ENCODE measurements around the gene CX3CL1.

CX3CL1 gene

DNA sequence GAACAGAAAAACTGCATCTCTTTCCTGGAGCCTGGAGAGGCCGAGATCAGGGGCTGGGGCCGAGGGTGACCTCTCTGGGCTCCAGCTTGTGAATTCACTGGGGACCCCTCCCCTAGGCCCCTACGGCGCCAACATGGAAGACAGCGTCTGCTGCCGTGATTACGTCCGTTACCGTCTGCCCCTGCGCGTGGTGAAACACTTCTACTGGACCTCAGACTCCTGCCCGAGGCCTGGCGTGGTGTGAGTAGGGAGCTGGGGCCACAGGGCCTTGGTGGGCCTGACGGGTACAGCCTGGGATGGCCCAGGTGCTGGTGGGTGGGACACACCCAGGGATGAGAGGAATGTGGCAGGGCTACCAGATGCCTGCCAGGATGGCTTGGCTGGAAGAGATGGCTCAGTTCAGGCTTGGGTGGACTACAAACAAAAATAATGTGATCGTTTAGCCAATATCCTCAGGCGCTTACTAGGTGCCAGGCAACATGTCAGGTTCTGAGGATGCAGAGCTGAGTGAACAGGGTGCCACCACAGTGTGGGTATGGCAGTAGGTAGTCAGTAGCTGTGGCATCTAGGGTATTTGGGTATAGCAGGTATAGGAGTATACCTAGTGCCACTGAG lies 11.9 kb upstream of the CX3CL1 start:
- TF ChIP-seq, protein P1, sequence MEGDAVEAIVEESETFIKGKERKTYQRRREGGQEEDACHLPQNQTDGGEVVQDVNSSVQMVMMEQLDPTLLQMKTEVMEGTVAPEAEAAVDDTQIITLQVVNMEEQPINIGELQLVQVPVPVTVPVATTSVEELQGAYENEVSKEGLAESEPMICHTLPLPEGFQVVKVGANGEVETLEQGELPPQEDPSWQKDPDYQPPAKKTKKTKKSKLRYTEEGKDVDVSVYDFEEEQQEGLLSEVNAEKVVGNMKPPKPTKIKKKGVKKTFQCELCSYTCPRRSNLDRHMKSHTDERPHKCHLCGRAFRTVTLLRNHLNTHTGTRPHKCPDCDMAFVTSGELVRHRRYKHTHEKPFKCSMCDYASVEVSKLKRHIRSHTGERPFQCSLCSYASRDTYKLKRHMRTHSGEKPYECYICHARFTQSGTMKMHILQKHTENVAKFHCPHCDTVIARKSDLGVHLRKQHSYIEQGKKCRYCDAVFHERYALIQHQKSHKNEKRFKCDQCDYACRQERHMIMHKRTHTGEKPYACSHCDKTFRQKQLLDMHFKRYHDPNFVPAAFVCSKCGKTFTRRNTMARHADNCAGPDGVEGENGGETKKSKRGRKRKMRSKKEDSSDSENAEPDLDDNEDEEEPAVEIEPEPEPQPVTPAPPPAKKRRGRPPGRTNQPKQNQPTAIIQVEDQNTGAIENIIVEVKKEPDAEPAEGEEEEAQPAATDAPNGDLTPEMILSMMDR (IDR thresholded peaks at IDR 0.05; ENCODE audit: unreplicated experiment in 3 of 3) = no peak
- Mint-ChIP-seq H3K4me3 (no peak overlapping the region), H3K27me3 (ENCODE audit: low read depth) (peaks cover 13% of the 10 kb centered on the region), H3K9me3 (no peaks in the 10 kb centered on the region), H3K36me3 (ENCODE audit: low read depth) (no peaks in the 10 kb centered on the region), H3K4me1 (no peaks in the 10 kb centered on the region), H3K27ac (no peak overlapping the region)

DNA sequence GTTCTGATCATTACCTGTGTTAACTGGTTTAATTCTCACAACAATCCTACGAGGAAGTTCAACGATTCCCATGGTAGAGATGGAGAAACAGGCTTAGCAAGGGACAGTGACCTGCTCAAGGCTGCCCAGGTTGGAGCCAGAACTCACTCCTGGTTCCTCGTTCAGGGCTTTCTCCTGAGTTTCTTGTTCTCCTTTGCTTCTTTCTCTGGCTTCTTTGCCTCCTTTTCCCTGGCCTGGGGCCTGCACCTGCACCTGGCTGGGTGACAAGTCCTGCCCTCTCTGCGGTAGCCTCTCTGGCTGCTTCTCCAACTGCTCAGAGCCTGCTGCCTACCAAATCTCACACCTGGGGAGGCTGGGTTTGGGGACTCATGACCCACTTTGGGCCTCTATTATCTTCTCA lies 10.9 kb upstream of the CX3CL1 start:
- Mint-ChIP-seq H3K4me3 (no peak overlapping the region), H3K4me1 (no peaks in the 10 kb centered on the region), H3K9me3 (no peaks in the 10 kb centered on the region), H3K27me3 (ENCODE audit: low read depth) (peaks cover 19% of the 10 kb centered on the region), H3K36me3 (ENCODE audit: low read depth) (no peaks in the 10 kb centered on the region), H3K27ac (no peak overlapping the region)
- TF ChIP-seq, protein P1 (IDR thresholded peaks at IDR 0.05; ENCODE audit: unreplicated experiment in 3 of 3) = no peak

DNA sequence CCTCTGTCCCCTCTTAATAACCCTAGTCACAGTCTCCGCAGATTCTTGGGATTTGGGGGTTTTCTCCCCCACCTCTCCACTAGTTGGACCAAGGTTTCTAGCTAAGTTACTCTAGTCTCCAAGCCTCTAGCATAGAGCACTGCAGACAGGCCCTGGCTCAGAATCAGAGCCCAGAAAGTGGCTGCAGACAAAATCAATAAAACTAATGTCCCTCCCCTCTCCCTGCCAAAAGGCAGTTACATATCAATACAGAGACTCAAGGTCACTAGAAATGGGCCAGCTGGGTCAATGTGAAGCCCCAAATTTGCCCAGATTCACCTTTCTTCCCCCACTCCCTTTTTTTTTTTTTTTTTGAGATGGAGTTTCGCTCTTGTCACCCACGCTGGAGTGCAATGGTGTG lies 8.1 kb upstream of the CX3CL1 start:
- Mint-ChIP-seq H3K4me3 (no peak overlapping the region), H3K27me3 (ENCODE audit: low read depth) (peaks cover 21% of the 10 kb centered on the region), H3K4me1 (no peaks in the 10 kb centered on the region), H3K27ac (no peak overlapping the region), H3K9me3 (no peaks in the 10 kb centered on the region), H3K36me3 (ENCODE audit: low read depth) (no peaks in the 10 kb centered on the region)
- TF ChIP-seq, protein P1 (IDR thresholded peaks at IDR 0.05; ENCODE audit: unreplicated experiment in 3 of 3) = no peak

DNA sequence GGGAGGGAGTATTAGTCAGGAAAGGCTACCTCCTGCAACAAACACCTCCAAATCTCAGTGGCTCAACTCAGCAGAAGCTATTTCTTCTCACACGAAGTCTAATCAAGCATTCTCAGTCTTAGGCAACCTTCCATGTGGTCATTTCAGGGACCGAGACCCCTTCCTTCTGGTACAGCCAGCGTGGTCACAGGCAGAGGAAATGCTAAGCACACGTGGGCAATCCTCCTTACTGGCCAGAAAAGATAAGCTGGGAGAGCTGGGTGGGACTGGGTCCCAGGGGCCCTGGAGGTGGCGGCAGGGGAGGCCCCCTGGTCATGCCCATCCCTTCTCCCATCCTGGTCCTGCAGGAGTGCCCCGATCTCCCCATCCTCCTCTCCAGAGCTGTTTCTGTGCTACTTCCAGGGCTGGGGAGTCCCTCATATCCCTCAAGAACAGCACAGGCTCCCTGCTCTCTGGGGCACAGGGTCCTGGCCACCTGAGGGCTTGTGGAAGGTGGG lies 5.7 kb upstream of the CX3CL1 start:
- Mint-ChIP-seq H3K4me3 (no peak overlapping the region), H3K27me3 (ENCODE audit: low read depth) (peaks cover 20% of the 10 kb centered on the region), H3K27ac (no peak overlapping the region), H3K9me3 (no peaks in the 10 kb centered on the region), H3K4me1 (no peaks in the 10 kb centered on the region), H3K36me3 (ENCODE audit: low read depth) (no peaks in the 10 kb centered on the region)
- TF ChIP-seq, protein P1 (IDR thresholded peaks at IDR 0.05; ENCODE audit: unreplicated experiment in 3 of 3) = no peak

DNA sequence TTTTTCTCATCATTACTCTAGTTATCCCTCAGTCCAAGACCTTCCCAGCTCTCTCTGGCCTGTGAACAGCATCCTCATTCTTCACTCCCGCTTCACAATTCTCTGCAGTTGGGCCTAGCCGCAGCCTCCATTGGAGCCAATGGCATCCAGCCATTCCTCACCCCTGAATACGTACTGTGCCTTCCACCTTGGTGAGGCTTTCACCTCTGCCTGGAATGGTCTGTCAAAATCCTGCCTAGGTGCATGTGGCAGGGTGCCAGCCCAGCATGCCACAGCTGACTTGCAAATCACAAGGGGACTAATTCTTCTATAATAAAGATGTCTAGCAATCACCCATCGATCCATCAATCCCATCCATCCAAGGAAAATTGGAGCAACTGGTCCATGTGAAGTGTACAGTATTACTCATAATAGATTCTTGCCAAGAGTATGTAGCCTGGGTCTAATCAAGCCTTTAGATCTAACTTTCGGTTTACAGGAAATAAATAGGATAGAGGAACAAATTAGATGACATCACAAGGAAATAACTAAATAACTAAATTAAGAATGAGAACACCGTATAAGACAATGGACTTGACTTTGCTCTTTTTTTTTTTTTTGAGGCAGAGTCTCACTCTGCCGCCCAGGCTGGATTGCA lies 5.1 kb upstream of the CX3CL1 start:
- no peak overlapping the region for H3K27ac Mint-ChIP-seq
- TF ChIP-seq, protein P1 (IDR thresholded peaks at IDR 0.05; ENCODE audit: unreplicated experiment in 3 of 3) = no peak
- no peak overlapping the region for H3K4me3 Mint-ChIP-seq
- no peaks in the 10 kb centered on the region for H3K4me1 Mint-ChIP-seq
- H3K27me3 Mint-ChIP-seq (ENCODE audit: low read depth) = peaks cover 20% of the 10 kb centered on the region
- no peaks in the 10 kb centered on the region for H3K36me3 Mint-ChIP-seq (ENCODE audit: low read depth)
- H3K9me3 Mint-ChIP-seq = no peaks in the 10 kb centered on the region
